ENCODE results near the gene RBCK1. TPM values are rescaled to one million over a fixed set of nuclear protein-coding genes. Genes with fewer than 3 reads are reported as not detected.
A peak's percentile ranks its signal among the peaks of the same experiment; 100 is the strongest.

RBCK1 gene
- total and polyA plus RNA-seq, 10 donors = 78.6 to 152 (median 102) TPM

GRCh38 chr20:366041-366718, 41.9 kb upstream of the RBCK1 start:
- Histone ChIP-seq H3K27me3 (replicated peaks in 1 of 7) (no peaks in the 10 kb centered on the region), H3K4me3 (no peak overlapping the region), H3K4me1 (peaks cover 0 to 56% (median 27%) of the 10 kb centered on the region in 6 donors), H3K27ac (peak overlapping the region in 5 of 8 donors; percentile 6 to 56 (median 30)), H3K9me3 (no peaks in the 10 kb centered on the region), H3K36me3 (no peaks in the 10 kb centered on the region)
- TF ChIP-seq POLR2A (IDR thresholded peaks at IDR 0.05) = no peak
- no peak for TF ChIP-seq CTCF (IDR thresholded peaks at IDR 0.05 in 8 of 11, conservative IDR thresholded peaks at IDR 0.05 in 3 of 11)
- TF ChIP-seq POLR2AphosphoS5 (IDR thresholded peaks at IDR 0.05) = no peak
- intact Hi-C loops (cut with DNase I; ENCODE audit: low total_unique reads) = no loop called here
- DNase-seq = no peak
- WGBS, 5 donors = 67 to 75% (median 71%) methylated on average over 7 of the region's 7 CpGs

- Histone ChIP-seq H3K36me3 (no peaks in the 10 kb centered on the region), H3K27ac (peak overlapping the region in 4 of 8 donors; percentile 13 to 56 (median 37)), H3K4me3 (no peak overlapping the region), H3K9me3 (no peaks in the 10 kb centered on the region), H3K27me3 (replicated peaks in 1 of 7) (no peaks in the 10 kb centered on the region), H3K4me1 (peaks cover 0 to 58% (median 26%) of the 10 kb centered on the region in 6 donors)
- DNase-seq = no peak
- TF ChIP-seq POLR2A (IDR thresholded peaks at IDR 0.05) (no peak), CTCF (IDR thresholded peaks at IDR 0.05 in 8 of 11, conservative IDR thresholded peaks at IDR 0.05 in 3 of 11) (no peak), POLR2AphosphoS5 (IDR thresholded peaks at IDR 0.05) (no peak)
- intact Hi-C loops (cut with DNase I; ENCODE audit: low total_unique reads) = no loop called here
- WGBS, 5 donors = 78 to 89% (median 82%) methylated on average over 13 of the region's 13 CpGs
These were observed 41.2 kb upstream of the RBCK1 start for GRCh38 chr20:366719-367485.

- peak overlapping the region in 2 of 8 donors; percentile 13 to 56 for H3K27ac ChIP-seq
- no peak overlapping the region for H3K4me3 ChIP-seq
- peaks cover 0 to 58% (median 27%) of the 10 kb centered on the region in 6 donors for H3K4me1 ChIP-seq
- TF ChIP-seq CTCF (IDR thresholded peaks at IDR 0.05 in 8 of 11, conservative IDR thresholded peaks at IDR 0.05 in 3 of 11) (no peak), POLR2AphosphoS5 (IDR thresholded peaks at IDR 0.05) (no peak), POLR2A (IDR thresholded peaks at IDR 0.05) (no peak)
- H3K27me3 ChIP-seq (replicated peaks in 1 of 7) = no peaks in the 10 kb centered on the region
- H3K9me3 ChIP-seq = no peaks in the 10 kb centered on the region
- H3K36me3 ChIP-seq = no peaks in the 10 kb centered on the region
- WGBS, 5 donors = 59 to 98% (median 88%) methylated on average over 8 of the region's 8 CpGs
- no peak for DNase-seq
- intact Hi-C loops (cut with DNase I; ENCODE audit: low total_unique reads) = no loop called here
These were observed 40.6 kb upstream of the RBCK1 start for GRCh38 chr20:367486-367887.

- Histone ChIP-seq H3K27ac (peak overlapping the region in 3 of 8 donors; percentile 2 to 81 (median 19)), H3K9me3 (no peaks in the 10 kb centered on the region), H3K36me3 (no peaks in the 10 kb centered on the region), H3K4me3 (no peak overlapping the region), H3K4me1 (peaks cover 0 to 64% (median 34%) of the 10 kb centered on the region in 6 donors), H3K27me3 (replicated peaks in 1 of 7) (no peaks in the 10 kb centered on the region)
- WGBS, 5 donors = 81 to 98% (median 94%) methylated on average over 4 of the region's 4 CpGs
- DNase-seq = no peak
- intact Hi-C loops (cut with DNase I; ENCODE audit: low total_unique reads) = no loop called here
- TF ChIP-seq POLR2A (IDR thresholded peaks at IDR 0.05) = no peak
- TF ChIP-seq POLR2AphosphoS5 (IDR thresholded peaks at IDR 0.05) = no peak
- no peak for TF ChIP-seq CTCF (IDR thresholded peaks at IDR 0.05 in 8 of 11, conservative IDR thresholded peaks at IDR 0.05 in 3 of 11)
These were observed 39.2 kb upstream of the RBCK1 start for GRCh38 chr20:368915-369314.
